Pancreas (tissue), 10 donors: ENCODE measurements around the gene FKBP6. TPM values are rescaled to one million over a fixed set of nuclear protein-coding genes. Genes with fewer than 3 reads are reported as not detected.

ENCODE experiments used
- ATAC-seq, 4 donors: fragments of 200-7000 bp; cut with Tn5 transposase; one replicate each; pipeline versions ENCODE4 v1.8.0 to v1.9.1; 2020; ENCODE audit warnings: mild to moderate bottlenecking in 4 of 4, moderate library complexity in 4 of 4
- DNase-seq, 6 donors: peaks; one replicate each; pipeline ENCODE4 v3.0.0-alpha.2; 2020
- FAIRE-seq: peaks from 2 replicates; lab custom pipeline; 2012; peaks lifted over from hg19 to GRCh38; lab: Jason Lieb, UNC
- H3K27ac ChIP-seq, 4 donors: fragments of 200-600 bp; sonication (generic); 1 replicate in 3 of 4; 2 replicates in 1 of 4; pipeline versions ENCODE4 v1.5.0 to v1.8.0; 2020
- H3K27me3 ChIP-seq, 4 donors: fragments of 200-600 bp; one replicate each; pipeline ENCODE4 v1.8.0; 2021
- H3K36me3 ChIP-seq, 3 donors: fragments of 200-600 bp; sonication (generic) in 1 of 3; one replicate each; pipeline versions ENCODE4 v1.5.0 to v1.8.0; 2020 to 2021
- H3K4me1 ChIP-seq, 3 donors: fragments of 200-600 bp; one replicate each; pipeline ENCODE4 v1.8.0; 2021
- H3K4me3 ChIP-seq, 4 donors: fragments of 200-600 bp; sonication (generic) in 2 of 4; one replicate each; pipeline versions ENCODE4 v1.5.0 to v1.8.0; 2020 to 2021
- H3K9me3 ChIP-seq, 4 donors: fragments of 200-600 bp; one replicate each; pipeline ENCODE4 v1.8.0; 2021
- CTCF ChIP-seq, 4 donors: fragments of 200-600 bp; sonication (generic) in 3 of 4; IDR thresholded peaks; one replicate each; pipeline versions ENCODE4 v1.5.0 to v1.8.0; 2021; ENCODE audit warnings: antibody characterized with exemption in 4 of 4
- WGBS, 2 donors: extraction: QIAGEN DNeasy Blood & Tissue Kit; methylation state at CpG; one replicate each; pipeline ENCODE4 v1.1.7; 2013; 5-methylcytosine and 5-hydroxymethylcytosine counted together
- intact Hi-C, 3 donors: fragments of 100-400 bp; cut with DNase I; formaldehyde crosslinking; loops; one replicate each; pipeline versions ENCODE4 v1.11.1 to v1.14.2; 2022
- polyA plus RNA-seq, 2 donors: library from polyadenylated mRNA; stranded (reverse); fragments of 200-250 nt; gene quantifications; one replicate each; pipeline ENCODE4 v1.2.3, GENCODE V29; 2013
- total RNA-seq, 6 donors: library from RNA; stranded (reverse); fragmentation: NEBNext Ultra II Directional in 4 of 6; extraction: Animal tissue kit (Norgen Biotek cat#: 25700) in 4 of 6; gene quantifications; one replicate each; pipeline versions ENCODE4 v1.2.1 to v1.2.4, GENCODE V29; 2021 to 2023
- donor health status: healthy with polysubstance abuse.
- donor health status: DM: no; HTN: no; CAD: no; lungs with moderate emphysema.
- donor health status: DM: no; HTN: no; CAD: no.
- donor health status: control.
- donor health status: control.
- donor health status: Bipolar disorder and iron deficiency.
- donor health status: DM: yes; HTN: yes; CAD: no.
- donor health status: DM: no; HTN: no; CAD: no.
- donor health status: DM: no; HTN: no; CAD: no.
- donor health status: DM: yes; HTN: yes; CAD: no.

Gene FKBP6
- total and polyA plus RNA-seq, 8 donors, result 0.05 to 0.38 TPM; not detected in 6

- 55 to 68% methylated on average over 6 of the region's 6 CpGs for WGBS, 2 donors
- DNase-seq (no peak), FAIRE-seq (no peak), ATAC-seq (no peak)
- intact Hi-C loops, result no loop called here
- Histone ChIP-seq H3K36me3 (no peaks in the 10 kb centered on the region), H3K9me3 (no peaks in the 10 kb centered on the region), H3K27me3 (no peaks in the 10 kb centered on the region), H3K4me3 (no peak overlapping the region), H3K27ac (no peak overlapping the region), H3K4me1 (peaks cover 0 to 1% (median 0%) of the 10 kb centered on the region in 3 donors)
- no peak for TF ChIP-seq CTCF (IDR thresholded peaks at IDR 0.05)
Observed at GRCh38 chr7:73330772-73331171, 2.8 kb downstream of the FKBP6 start.

GRCh38 chr7:73332447-73332846, 4.5 kb downstream of the FKBP6 start:
- WGBS, 2 donors, result 77 to 81% methylated on average over 6 of the region's 6 CpGs
- Histone ChIP-seq H3K4me3 (no peak overlapping the region), H3K27me3 (no peaks in the 10 kb centered on the region), H3K36me3 (no peaks in the 10 kb centered on the region), H3K4me1 (no peaks in the 10 kb centered on the region), H3K9me3 (no peaks in the 10 kb centered on the region), H3K27ac (no peak overlapping the region)
- DNase-seq (no peak), ATAC-seq (no peak), FAIRE-seq (no peak)
- intact Hi-C loops, result no loop called here
- no peak for TF ChIP-seq CTCF (IDR thresholded peaks at IDR 0.05)

- no peaks in the 10 kb centered on the region for H3K36me3 ChIP-seq
- WGBS, 2 donors, result 66 to 69% methylated on average over 10 of the region's 10 CpGs
- DNase-seq, result no peak
- intact Hi-C loops, result no loop called here
- ATAC-seq, result no peak
- TF ChIP-seq CTCF (IDR thresholded peaks at IDR 0.05), result no peak
- no peaks in the 10 kb centered on the region for H3K9me3 ChIP-seq
- H3K27me3 ChIP-seq, result no peaks in the 10 kb centered on the region
- H3K4me3 ChIP-seq, result no peak overlapping the region
- H3K4me1 ChIP-seq, result no peaks in the 10 kb centered on the region
- no peak for FAIRE-seq
- no peak overlapping the region for H3K27ac ChIP-seq
Observed at GRCh38 chr7:73338321-73338720, 10.4 kb downstream of the FKBP6 start.

GRCh38 chr7:73340514-73340913, 12.6 kb downstream of the FKBP6 start:
- no peak for TF ChIP-seq CTCF (IDR thresholded peaks at IDR 0.05)
- 75 to 82% methylated on average over 7 of the region's 7 CpGs for WGBS, 2 donors
- Histone ChIP-seq H3K9me3 (no peaks in the 10 kb centered on the region), H3K27ac (no peak overlapping the region), H3K4me1 (no peaks in the 10 kb centered on the region), H3K27me3 (no peaks in the 10 kb centered on the region), H3K36me3 (no peaks in the 10 kb centered on the region), H3K4me3 (no peak overlapping the region)
- intact Hi-C loops, result loop anchor here in 1 of 3 donors (10.0 kb wide), 1 partner anchor 104 kb away; no protein-coding TSS in a partner anchor
- ATAC-seq, result no peak
- no peak for FAIRE-seq
- no peak for DNase-seq

GRCh38 chr7:73341877-73342276, 13.9 kb downstream of the FKBP6 start:
- WGBS, 2 donors, result 59 to 67% methylated on average over 8 of the region's 8 CpGs
- DNase-seq (no peak), FAIRE-seq (no peak), ATAC-seq (peak in 2 of 4 donors; percentile 15 to 43)
- Histone ChIP-seq H3K27me3 (no peaks in the 10 kb centered on the region), H3K9me3 (no peaks in the 10 kb centered on the region), H3K4me1 (no peaks in the 10 kb centered on the region), H3K27ac (no peak overlapping the region), H3K4me3 (no peak overlapping the region), H3K36me3 (no peaks in the 10 kb centered on the region)
- no peak for TF ChIP-seq CTCF (IDR thresholded peaks at IDR 0.05)
- intact Hi-C loops, result loop anchor here in 1 of 3 donors (10.0 kb wide), 1 partner anchor 103 kb away; no protein-coding TSS in a partner anchor
